Stimulated activated naive CD8-positive, alpha-beta T cell treated with anti-CD3 and anti-CD28 coated beads, Interleukin-15, Interleukin-2, amounts not matched to agents 100 U/mL and 50 U/mL, for 24 hours (primary cell): ENCODE results near the gene REPS1.

Source experiments
- ATAC-seq: fragments of 150-1000 bp; cut with Tn5 transposase; one replicate; pipeline ENCODE4 v1.10.0; 2021
- DNase-seq: peaks from one replicate; pipeline ENCODE4 v3.0.0; 2021

The REPS1 gene

DNA sequence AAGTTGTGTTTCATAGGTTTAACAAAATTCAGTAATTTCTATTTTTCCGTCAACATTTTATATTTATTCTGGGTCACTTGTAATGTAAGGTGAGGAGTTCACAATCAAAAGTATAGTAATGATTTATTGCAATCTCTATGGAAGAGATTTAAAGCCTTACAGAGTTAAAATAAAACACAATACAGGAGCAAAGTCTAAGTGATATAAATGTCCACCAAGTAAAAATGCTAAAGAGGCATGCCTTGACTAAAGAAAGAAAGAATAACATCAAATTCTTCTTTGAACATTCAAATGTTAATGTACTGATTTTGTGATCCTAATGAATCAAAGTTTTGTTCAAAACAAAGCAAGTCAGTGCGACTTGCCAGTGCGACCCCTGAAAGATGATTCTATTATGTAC, 61.5 kb downstream of the REPS1 start:
- ATAC-seq (no peak), DNase-seq (no peak)

DNA sequence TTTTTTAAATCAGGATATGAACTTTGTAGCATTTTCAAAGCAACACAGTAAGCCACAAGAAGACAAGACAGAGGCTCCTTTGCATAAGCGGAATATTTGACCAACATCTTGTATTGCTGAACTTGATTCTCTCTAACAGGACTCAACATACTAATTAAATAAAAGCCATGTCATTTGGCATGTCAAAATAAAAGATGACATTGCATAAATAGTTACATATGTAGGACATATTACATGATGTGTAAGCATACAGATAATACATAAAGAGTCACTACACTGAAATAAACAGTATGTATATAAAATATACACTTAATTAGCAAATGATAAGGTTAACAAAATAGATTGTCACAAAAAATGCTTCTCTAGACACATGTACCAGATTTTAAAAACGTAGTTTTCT, 62.2 kb downstream of the REPS1 start:
- no peak for DNase-seq
- ATAC-seq = no peak

- DNase-seq (no peak), ATAC-seq (no peak)
Observed at GRCh38 chr6:138923561-138923960, 64.5 kb downstream of the REPS1 start.

GRCh38 chr6:138920906-138921305, 67.1 kb downstream of the REPS1 start:
- DNase-seq = no peak
- ATAC-seq = no peak

DNA sequence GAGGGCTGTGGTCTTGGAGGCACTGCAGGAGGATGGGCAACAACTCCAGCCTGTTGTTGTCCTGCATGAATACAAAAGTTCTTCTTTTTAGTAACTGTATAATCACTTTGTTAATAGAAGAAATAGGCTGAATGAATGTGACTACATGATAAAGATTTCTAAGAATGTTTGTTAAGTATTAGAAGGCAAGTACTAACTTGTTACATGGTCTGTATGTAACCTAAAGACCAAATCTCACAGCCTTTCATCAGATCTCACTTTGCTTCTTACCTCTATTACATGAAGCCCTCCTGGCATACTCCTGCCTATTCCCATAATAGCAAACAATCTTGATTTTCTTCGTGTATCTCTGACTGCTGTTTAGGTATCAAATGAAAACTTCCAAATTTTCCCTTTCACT, 73.4 kb downstream of the REPS1 start:
- ATAC-seq = no peak
- DNase-seq = no peak

- ATAC-seq (no peak), DNase-seq (no peak)
Observed at GRCh38 chr6:138912308-138912707, 75.7 kb downstream of the REPS1 start.

DNA sequence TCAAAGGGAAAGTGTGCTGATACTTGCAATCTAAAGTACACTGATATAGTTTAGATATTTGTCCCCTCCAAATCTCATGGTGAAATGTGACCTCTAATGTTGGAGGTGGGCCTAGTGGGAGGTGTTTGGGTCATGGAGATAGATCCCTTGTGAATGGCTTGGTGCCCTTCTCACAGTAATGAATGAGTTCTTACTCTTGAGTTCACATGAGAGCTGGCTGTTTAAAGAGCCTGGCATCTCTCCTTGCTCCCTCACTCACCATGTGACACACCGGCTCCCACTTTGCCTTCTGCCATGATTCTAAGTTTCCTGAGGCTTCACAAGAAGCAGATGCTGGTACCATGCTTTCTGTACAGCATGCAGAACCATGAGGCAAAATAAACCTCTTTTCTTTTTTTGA, 78.1 kb downstream of the REPS1 start:
- ATAC-seq (no peak), DNase-seq (no peak)

GRCh38 chr6:138909511-138909910, 78.5 kb downstream of the REPS1 start:
- ATAC-seq = no peak
- no peak for DNase-seq

DNA sequence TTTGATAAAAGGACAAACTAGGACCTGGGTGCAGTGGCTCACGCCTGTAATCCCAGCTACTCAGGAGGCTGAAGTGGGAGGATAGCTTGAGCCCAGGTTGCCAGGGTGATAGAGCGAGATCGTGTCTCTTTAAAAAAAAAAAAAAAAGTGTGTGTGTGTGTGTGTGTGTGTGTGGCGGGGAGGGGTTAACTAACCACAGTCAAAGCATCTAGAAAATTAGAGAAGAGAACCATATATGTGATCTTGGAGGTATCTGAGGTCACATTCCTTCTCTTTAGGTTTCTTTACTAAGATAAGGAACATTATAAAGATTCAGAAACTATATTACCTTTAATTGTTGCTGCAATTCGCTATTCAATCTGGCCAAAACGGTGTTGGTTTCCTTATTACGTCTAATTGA, 80.9 kb downstream of the REPS1 start:
- DNase-seq = no peak
- no peak for ATAC-seq

- ATAC-seq = no peak
- DNase-seq = no peak
Observed at GRCh38 chr6:138897031-138897430, 91.0 kb downstream of the REPS1 start.

DNA sequence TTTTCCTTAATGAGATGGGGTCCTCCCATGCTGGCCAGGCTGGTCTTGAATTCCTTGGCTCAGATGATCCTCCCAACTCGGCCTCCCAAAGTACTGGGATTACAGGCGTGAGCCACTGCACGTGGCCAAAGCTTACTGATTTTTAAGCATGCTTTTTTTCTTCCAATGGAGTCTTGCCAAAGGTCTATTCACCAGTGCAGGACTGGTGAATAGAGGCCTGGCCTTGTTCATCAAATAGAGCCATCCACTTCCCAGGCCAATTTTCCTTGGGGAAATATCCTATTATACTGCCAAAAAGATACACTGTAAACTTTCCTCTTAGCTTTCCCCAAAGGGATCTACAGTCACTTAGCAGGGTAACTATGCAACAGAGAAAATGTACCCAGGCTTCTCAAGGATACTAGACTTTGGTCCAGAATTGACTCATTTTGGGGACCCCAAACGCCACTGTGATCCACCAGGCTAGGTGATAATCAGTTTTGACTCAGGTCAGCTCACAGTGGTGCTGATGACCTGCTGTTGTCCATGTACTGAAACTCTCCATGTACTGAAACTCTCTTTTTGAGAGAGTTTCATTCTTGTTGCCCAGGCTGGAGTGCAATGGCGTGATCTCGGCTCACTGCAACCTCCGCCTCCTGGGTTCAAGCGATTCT, 91.8 kb downstream of the REPS1 start:
- ATAC-seq (no peak), DNase-seq (no peak)

- no peak for DNase-seq
- ATAC-seq = no peak
Observed at GRCh38 chr6:138891255-138891986, 96.6 kb downstream of the REPS1 start.

DNA sequence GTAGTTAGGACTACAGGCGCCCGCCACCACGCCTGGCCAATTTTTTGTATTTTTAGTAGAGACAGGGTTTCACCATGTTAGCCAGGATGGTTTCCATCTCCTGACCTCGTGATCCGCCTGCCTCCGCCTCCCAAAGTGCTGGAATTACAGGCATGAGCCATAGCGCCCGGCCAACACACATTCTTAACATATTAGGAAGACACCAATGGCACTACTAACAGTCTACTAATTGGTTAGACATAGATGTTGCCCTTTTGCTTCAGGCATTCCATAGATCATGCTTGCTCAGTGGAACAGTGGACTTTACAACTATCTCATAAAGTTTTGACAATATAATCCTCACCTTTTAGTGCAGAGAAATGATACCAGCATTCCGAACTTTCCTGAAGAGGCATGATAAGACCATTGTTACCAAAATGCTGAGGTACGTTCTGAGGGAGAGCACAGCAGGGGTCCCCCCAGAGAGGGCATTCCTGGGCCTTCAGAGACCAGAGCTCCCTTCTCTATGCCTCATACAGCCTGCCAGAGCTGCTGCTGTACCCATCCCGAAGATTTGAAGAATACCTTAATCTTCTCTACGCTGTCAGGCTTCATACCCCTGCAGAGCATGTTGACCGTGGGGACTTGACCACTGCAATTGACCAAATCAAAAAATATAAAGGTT, 102.8 kb downstream of the REPS1 start:
- no peak for DNase-seq
- ATAC-seq = no peak

DNA sequence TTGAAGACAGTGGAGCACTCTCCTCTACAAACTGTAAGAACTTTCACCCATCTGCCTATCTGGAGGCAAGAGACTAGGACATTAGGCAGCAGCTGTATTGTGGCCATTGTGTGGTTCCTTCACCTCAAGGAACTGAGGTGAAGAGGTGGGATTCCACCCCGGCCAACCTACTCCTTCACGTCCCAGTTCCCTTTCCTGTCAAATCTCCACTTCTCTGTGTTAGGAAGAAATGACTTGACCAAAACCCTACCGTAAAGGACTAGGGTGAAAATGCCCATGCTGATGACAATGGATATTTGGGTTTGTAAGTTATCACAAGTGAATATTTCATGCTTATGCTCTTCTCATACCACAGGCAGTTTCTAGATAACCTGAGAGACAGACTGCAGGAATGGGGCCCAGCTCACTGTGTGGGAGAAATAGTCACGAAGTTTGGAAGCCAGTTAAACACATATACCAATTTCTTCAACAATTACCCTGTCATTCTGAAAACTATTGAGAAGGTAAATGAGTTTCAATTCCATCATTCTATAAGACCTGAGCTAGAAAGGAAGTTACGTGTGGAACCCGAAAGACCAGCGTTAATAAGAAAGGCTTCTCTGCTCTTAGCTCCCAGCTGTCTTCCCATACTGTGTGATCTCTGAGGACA, 105.6 kb downstream of the REPS1 start:
- ATAC-seq = no peak

GRCh38 chr6:138873191-138873590, 114.9 kb downstream of the REPS1 start:
- DNase-seq (no peak), ATAC-seq (no peak)

More for the DNA sequence above, 105.6 kb downstream of the REPS1 start:
- no peak for DNase-seq

GRCh38 chr6:138869398-138869797, 118.7 kb downstream of the REPS1 start:
- DNase-seq = no peak
- ATAC-seq = no peak

- DNase-seq = no peak
- ATAC-seq = no peak
Observed at GRCh38 chr6:138868181-138868580, 119.9 kb downstream of the REPS1 start.

DNA sequence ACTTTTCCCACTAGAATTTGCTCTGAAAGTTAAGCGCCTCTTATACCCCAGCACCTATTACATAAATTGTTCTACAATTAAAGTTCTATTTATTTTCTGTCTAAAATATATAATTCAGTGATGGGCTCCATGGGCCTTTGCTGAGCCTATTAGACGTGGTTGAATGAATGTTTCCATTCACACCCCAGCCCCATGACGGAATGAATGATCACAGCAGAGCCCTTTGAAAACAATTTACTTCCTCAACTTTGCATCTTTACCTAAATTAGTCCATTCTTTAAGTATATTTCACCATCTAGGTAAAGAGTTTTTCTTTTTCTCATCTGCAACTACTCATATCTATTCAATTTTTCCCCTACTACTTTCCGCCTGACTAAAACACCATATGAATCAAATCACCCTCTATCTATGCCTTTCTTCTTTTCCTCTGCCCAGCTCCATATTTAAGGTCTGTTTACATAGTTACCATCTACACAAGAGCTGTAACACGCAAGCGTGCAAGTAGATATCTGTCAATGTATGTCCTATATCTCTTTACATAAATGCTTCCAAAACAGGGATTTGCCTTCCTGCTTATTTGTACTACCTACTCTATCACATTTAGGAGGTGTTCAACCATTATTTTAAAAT, 122.5 kb downstream of the REPS1 start:
- ATAC-seq (no peak), DNase-seq (no peak)

DNA sequence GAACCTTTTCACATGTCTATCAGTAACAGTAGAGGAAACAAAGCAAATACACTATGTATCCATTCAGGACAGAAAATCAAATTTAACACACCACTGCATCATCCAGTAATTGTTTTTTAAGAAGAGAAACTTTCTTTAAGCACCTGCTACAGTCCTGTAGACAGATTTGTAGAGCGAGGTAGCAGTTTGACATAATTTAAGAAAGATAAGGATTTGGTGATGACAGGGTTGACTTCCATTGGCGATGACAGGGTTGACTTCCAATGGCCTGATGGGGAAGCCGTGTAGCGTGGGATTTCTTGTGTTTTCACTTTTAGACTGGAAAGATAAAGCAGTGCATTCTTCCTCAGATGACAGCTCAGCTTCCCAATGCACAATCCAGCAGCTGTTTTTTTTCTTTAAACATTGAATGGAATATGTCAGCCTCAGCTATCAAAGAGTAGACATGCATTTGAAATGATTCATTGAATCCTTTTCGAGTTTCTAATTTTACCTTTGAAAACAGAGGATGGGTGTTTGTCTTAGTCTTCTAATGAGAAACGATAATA, 123.6 kb downstream of the REPS1 start:
- DNase-seq (no peak), ATAC-seq (no peak)

- no peak for ATAC-seq
Observed at GRCh38 chr6:138863321-138863720, 124.7 kb downstream of the REPS1 start.

DNA sequence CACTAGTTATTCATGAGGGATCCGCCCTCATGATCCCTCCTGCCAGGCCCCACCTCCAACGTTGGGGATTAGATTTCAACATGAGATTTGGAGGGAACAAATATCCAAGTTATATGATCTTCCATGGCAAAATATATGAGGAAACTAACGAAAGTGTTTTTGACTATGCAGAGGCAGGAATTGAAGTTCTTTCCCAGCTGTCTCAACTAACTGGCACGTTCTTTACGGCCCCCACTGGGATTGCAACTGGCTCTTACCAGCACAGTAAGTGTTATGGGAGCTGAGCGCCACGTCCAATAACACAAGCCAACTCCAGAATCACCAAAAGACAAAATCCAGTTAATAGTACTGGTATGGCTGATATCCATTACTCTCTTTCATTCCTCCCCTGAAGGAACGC, 125.6 kb downstream of the REPS1 start:
- DNase-seq = no peak
- no peak for ATAC-seq

More at GRCh38 chr6:138863321-138863720, 124.7 kb downstream of the REPS1 start:
- DNase-seq = no peak

GRCh38 chr6:138857775-138858174, 130.3 kb downstream of the REPS1 start:
- DNase-seq (no peak), ATAC-seq (no peak)
